Neural progenitor cell (in vitro differentiated cells): ENCODE results near the gene ZNF488. TPM values are rescaled to one million over a fixed set of nuclear protein-coding genes. Genes with fewer than 3 reads are reported as not detected.

ENCODE experiments used
- DNase-seq: peaks from one replicate; pipeline ENCODE4 v3.0.0-alpha.2; 2016; ENCODE audit warnings: low spot score
- H2AFZ ChIP-seq: fragments of 200-600 bp; sonication (generic); replicated peaks from 2 replicates; pipeline ENCODE4 v1.6.1; 2016; ENCODE audit warnings: antibody characterized with exemption
- H3F3A ChIP-seq: fragments of 200-600 bp; sonication (generic); 2 replicates; pipeline ENCODE4 v1.6.1; 2016; ENCODE audit warnings: antibody characterized with exemption, low read depth
- H3K27ac ChIP-seq: fragments of 200-600 bp; sonication (generic); 2 replicates; pipeline ENCODE4 v1.5.1; 2016; ENCODE audit warnings: mild to moderate bottlenecking
- H3K27me3 ChIP-seq: fragments of 200-600 bp; sonication (generic); 2 replicates; pipeline ENCODE4 v1.6.1; 2016; ENCODE audit warnings: mild to moderate bottlenecking, moderate library complexity
- H3K36me3 ChIP-seq: fragments of 200-600 bp; sonication (generic); 2 replicates; pipeline ENCODE4 v1.5.1; 2016
- H3K4me1 ChIP-seq: fragments of 200-600 bp; sonication (generic); 2 replicates; pipeline ENCODE4 v1.6.1; 2016; ENCODE audit warnings: mixed run types
- H3K4me2 ChIP-seq: fragments of 200-600 bp; sonication (generic); 2 replicates; pipeline ENCODE4 v1.6.1; 2016
- H3K4me3 ChIP-seq: fragments of 200-600 bp; sonication (generic); 2 replicates; pipeline ENCODE4 v1.5.1; 2016
- H3K79me2 ChIP-seq: fragments of 200-600 bp; sonication (generic); 2 replicates; pipeline ENCODE4 v1.6.1; 2016; ENCODE audit warnings: low read depth
- H3K9ac ChIP-seq: fragments of 200-600 bp; sonication (generic); 2 replicates; pipeline ENCODE4 v1.6.1; 2016
- H3K9me3 ChIP-seq: fragments of 200-600 bp; sonication (generic); 2 replicates; pipeline ENCODE4 v1.5.1; 2016; ENCODE audit warnings: low read depth
- H4K20me1 ChIP-seq: fragments of 200-600 bp; sonication (generic); 2 replicates; pipeline ENCODE4 v1.6.1; 2016; ENCODE audit warnings: low read depth
- H3K27ac Mint-ChIP-seq: 3 replicates; pipeline ENCODE4 v1.8.0; 2021; ENCODE audit warnings: mixed read lengths
- H3K27me3 Mint-ChIP-seq: 2 replicates; pipeline ENCODE4 v1.8.0; 2022; ENCODE audit warnings: low read depth, mild to moderate bottlenecking, inconsistent platforms, moderate library complexity, mixed read lengths; ENCODE audit not compliant: insufficient read depth
- H3K36me3 Mint-ChIP-seq: 3 replicates; pipeline ENCODE4 v1.8.0; 2021; ENCODE audit warnings: mixed read lengths
- H3K4me1 Mint-ChIP-seq: 3 replicates; pipeline ENCODE4 v1.8.0; 2021; ENCODE audit warnings: mixed read lengths
- H3K4me3 Mint-ChIP-seq: 3 replicates; pipeline ENCODE4 v1.8.0; 2021; ENCODE audit warnings: mild to moderate bottlenecking, moderate library complexity, mixed read lengths
- H3K9me3 Mint-ChIP-seq: 3 replicates; pipeline ENCODE4 v1.8.0; 2020; ENCODE audit warnings: mixed read lengths
- CTCF ChIP-seq: fragments of 200-600 bp; sonication (generic); IDR thresholded peaks from 2 replicates; pipeline ENCODE4 v1.5.1; 2017; ENCODE audit warnings: antibody characterized with exemption, mild to moderate bottlenecking
- EZH2 ChIP-seq: fragments of 200-600 bp; sonication (generic); IDR thresholded peaks from 2 replicates; pipeline ENCODE4 v1.6.1; 2017; ENCODE audit warnings: antibody characterized with exemption, mild to moderate bottlenecking, moderate library complexity
- EZH2phosphoT487 ChIP-seq: fragments of 200-600 bp; sonication (generic); IDR thresholded peaks from 2 replicates; pipeline ENCODE4 v1.6.1; 2017; ENCODE audit warnings: antibody characterized with exemption
- total RNA-seq: library from RNA; depleted of rRNA; stranded (reverse); fragments of >200 nt; gene quantifications from 2 replicates; pipeline ENCODE4 v1.2.3, GENCODE V29; 2015; ENCODE audit warnings: low replicate concordance

The ZNF488 gene
- total RNA-seq, 1 donor from 2014 or later = not detected

- Histone ChIP-seq H3K4me2 (no peak overlapping the region), H3K36me3 (no peaks in the 10 kb centered on the region), H3K79me2 (no peaks in the 10 kb centered on the region), H3K27ac (no peak overlapping the region), H3K9me3 (no peaks in the 10 kb centered on the region), H3F3A (no peaks in the 10 kb centered on the region), H3K4me1 (no peaks in the 10 kb centered on the region), H3K9ac (no peak overlapping the region), H3K27me3 (no peaks in the 10 kb centered on the region), H2AFZ (no peak overlapping the region), H4K20me1 (no peaks in the 10 kb centered on the region), H3K4me3 (no peak overlapping the region)
- no peak for DNase-seq
- H3K9me3 Mint-ChIP-seq = no peaks in the 10 kb centered on the region
- H3K27me3 Mint-ChIP-seq = peaks cover 3% of the 10 kb centered on the region
- TF ChIP-seq EZH2 = no peak
- no peaks in the 10 kb centered on the region for H3K36me3 Mint-ChIP-seq
- no peak overlapping the region for H3K27ac Mint-ChIP-seq
- no peaks in the 10 kb centered on the region for H3K4me1 Mint-ChIP-seq
- H3K4me3 Mint-ChIP-seq = no peak overlapping the region
Measured at GRCh38 chr10:47354900-47355299, 29.2 kb downstream of the ZNF488 start.

GRCh38 chr10:47354165-47354564 lies 29.9 kb downstream of the ZNF488 start:
- no peaks in the 10 kb centered on the region for H3K4me1 Mint-ChIP-seq
- H3K4me3 Mint-ChIP-seq = peak overlapping the region; percentile 14

GRCh38 chr10:47353351-47353750 lies 30.7 kb downstream of the ZNF488 start:
- no peaks in the 10 kb centered on the region for H3K4me1 Mint-ChIP-seq
- no peak overlapping the region for H3K4me3 ChIP-seq
- no peak overlapping the region for H3K9ac ChIP-seq
- no peak for TF ChIP-seq CTCF
- TF ChIP-seq EZH2phosphoT487 = no peak
- TF ChIP-seq EZH2 = no peak
- no peak overlapping the region for H3K4me3 Mint-ChIP-seq
- no peak overlapping the region for H3K27ac ChIP-seq
- no peak overlapping the region for H3K4me2 ChIP-seq
- H3K9me3 Mint-ChIP-seq = no peaks in the 10 kb centered on the region
- no peaks in the 10 kb centered on the region for H3K36me3 ChIP-seq
- no peaks in the 10 kb centered on the region for H3K9me3 ChIP-seq
- H3K36me3 Mint-ChIP-seq = no peaks in the 10 kb centered on the region
- no peak overlapping the region for H2AFZ ChIP-seq
- H4K20me1 ChIP-seq = no peaks in the 10 kb centered on the region
- no peaks in the 10 kb centered on the region for H3K4me1 ChIP-seq
- no peaks in the 10 kb centered on the region for H3F3A ChIP-seq
- no peaks in the 10 kb centered on the region for H3K27me3 ChIP-seq
- peaks cover 3% of the 10 kb centered on the region for H3K27me3 Mint-ChIP-seq
- H3K79me2 ChIP-seq = no peaks in the 10 kb centered on the region
- no peak overlapping the region for H3K27ac Mint-ChIP-seq
- no peak for DNase-seq

More at GRCh38 chr10:47354165-47354564, 29.9 kb downstream of the ZNF488 start:
- Mint-ChIP-seq H3K36me3 (no peaks in the 10 kb centered on the region), H3K27me3 (peaks cover 3% of the 10 kb centered on the region), H3K9me3 (no peaks in the 10 kb centered on the region), H3K27ac (no peak overlapping the region)
- no peak overlapping the region for H2AFZ ChIP-seq
- H3K27ac ChIP-seq = no peak overlapping the region
- no peaks in the 10 kb centered on the region for H3K79me2 ChIP-seq
- H3F3A ChIP-seq = no peaks in the 10 kb centered on the region
- DNase-seq = no peak
- no peaks in the 10 kb centered on the region for H3K27me3 ChIP-seq
- H3K36me3 ChIP-seq = no peaks in the 10 kb centered on the region
- no peaks in the 10 kb centered on the region for H3K9me3 ChIP-seq
- no peak overlapping the region for H3K9ac ChIP-seq
- no peaks in the 10 kb centered on the region for H4K20me1 ChIP-seq
- no peak overlapping the region for H3K4me3 ChIP-seq
- H3K4me2 ChIP-seq = no peak overlapping the region
- TF ChIP-seq EZH2phosphoT487 (no peak), CTCF (no peak), EZH2 (no peak)
- H3K4me1 ChIP-seq = no peaks in the 10 kb centered on the region

GRCh38 chr10:47351899-47352815 lies 31.9 kb downstream of the ZNF488 start:
- no peaks in the 10 kb centered on the region for H3F3A ChIP-seq
- no peaks in the 10 kb centered on the region for H3K27me3 ChIP-seq
- peak overlapping the region; percentile 10 for H2AFZ ChIP-seq
- H3K27ac Mint-ChIP-seq = no peak overlapping the region
- H3K9ac ChIP-seq = no peak overlapping the region
- H3K79me2 ChIP-seq = no peaks in the 10 kb centered on the region
- no peaks in the 10 kb centered on the region for H3K9me3 ChIP-seq
- H3K4me1 Mint-ChIP-seq = peaks cover 4% of the 10 kb centered on the region
- no peak overlapping the region for H3K27ac ChIP-seq
- H4K20me1 ChIP-seq = no peaks in the 10 kb centered on the region
- TF ChIP-seq EZH2phosphoT487 (no peak), EZH2 (no peak), CTCF (no peak)
- peaks cover 6% of the 10 kb centered on the region for H3K27me3 Mint-ChIP-seq
- H3K36me3 ChIP-seq = no peaks in the 10 kb centered on the region
- DNase-seq = no peak
- no peaks in the 10 kb centered on the region for H3K36me3 Mint-ChIP-seq
- no peaks in the 10 kb centered on the region for H3K4me1 ChIP-seq
- H3K4me2 ChIP-seq = no peak overlapping the region
- H3K4me3 ChIP-seq = no peak overlapping the region
- H3K9me3 Mint-ChIP-seq = no peaks in the 10 kb centered on the region
- no peak overlapping the region for H3K4me3 Mint-ChIP-seq
